Stimulated activated CD8-positive, alpha-beta memory T cell treated with anti-CD3 and anti-CD28 coated beads, Interleukin-4, amount 100 ng/mL, for 1 hour (primary cell): ENCODE results near the gene KSR2.

ENCODE experiments used
- DNase-seq, 2 donors: peaks; one replicate each; pipeline ENCODE4 v3.0.0-alpha.2; 2020; ENCODE audit warnings: low read depth in 2 of 2, low spot score in 1 of 2

KSR2 gene

DNA sequence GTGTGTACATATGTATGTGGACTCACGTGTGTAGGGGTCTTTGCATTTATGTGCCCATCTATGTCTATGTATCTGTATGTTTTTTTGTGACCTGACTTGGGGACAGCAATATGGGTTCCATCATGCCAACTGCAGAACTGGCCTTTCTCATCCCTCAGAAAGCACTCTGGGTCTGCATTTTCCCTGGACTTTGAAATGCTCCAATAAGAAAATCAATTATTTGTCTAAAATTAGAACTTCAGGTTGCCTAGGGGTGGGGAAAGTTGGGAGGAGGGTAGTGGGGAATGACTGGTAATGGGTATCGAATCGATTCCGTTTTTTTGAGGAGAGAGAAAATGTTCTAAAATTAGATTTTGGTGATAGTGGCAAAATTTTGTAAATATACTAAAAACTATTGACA is 466.6 kb downstream of the KSR2 start:
- no peak for DNase-seq

DNA sequence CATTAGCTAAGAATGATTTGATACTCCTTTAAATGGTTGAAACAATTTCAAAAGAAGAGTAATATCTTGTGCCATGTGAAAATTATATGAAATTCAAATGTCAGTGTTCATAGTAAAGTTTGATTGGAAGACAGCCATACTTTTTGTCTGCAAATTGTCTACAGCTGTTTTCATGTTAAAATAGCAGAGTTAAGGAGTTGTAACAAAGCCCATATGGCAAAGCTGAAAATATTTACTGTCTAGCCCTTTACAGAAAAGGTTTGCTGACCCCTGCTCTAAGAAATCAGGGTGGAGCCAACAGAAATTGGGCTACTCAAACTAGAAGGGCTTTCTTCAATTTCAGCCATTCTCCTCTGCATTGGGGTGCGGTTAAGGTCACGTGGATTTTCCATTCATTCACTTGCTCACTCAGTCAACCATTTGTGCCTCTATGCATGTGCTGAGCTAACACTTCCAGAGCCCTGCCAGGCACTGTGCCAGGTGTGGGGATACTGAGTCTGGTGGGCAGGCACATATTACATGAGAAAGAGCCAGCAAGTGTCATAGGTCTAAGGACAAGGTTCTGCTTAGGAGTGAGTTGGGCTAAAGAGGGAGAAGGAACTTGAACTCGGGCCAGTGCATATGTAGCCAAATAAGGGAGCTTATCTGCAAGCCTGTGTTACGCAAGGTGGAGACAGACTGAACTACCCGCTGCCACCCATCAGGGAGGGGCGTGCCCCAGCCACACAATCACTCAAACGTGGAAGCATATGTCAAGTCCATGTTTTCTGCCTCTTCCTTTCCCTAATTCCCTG is 467.5 kb downstream of the KSR2 start:
- no peak for DNase-seq

DNA sequence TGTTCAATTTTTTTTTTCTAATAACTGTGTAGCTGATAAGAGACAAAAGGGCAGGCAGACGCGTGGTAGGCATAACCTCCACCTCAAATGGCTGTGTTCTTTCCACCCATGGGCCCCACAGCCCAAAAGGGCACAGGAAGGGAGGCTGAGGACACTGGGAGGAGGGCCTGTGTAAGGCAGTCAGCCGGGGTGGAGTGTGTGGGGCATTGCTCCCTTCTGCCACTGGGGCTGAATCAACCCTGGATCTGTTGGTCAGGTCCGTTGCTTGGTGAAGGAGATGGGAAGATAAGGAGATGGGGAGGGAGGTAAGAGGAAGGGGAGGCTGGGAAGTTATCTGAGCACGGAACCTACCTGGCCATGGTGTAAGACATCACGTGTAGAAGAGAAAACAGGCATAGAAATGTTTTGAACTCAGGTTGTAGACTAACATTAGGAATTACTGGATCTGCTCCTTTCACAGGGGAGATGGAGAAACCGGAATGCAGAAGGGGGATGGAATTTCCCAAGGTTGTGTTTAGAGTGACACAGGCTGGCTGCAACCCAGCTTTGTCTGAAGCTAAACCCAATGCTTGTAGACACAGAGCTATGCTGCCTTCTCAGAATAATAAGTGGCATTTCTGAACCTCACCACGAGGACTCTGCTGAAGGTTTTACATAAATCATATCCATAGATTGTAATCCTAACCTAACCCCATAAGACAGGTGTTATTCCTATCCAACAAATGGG is 468.9 kb downstream of the KSR2 start:
- DNase-seq: no peak

DNA sequence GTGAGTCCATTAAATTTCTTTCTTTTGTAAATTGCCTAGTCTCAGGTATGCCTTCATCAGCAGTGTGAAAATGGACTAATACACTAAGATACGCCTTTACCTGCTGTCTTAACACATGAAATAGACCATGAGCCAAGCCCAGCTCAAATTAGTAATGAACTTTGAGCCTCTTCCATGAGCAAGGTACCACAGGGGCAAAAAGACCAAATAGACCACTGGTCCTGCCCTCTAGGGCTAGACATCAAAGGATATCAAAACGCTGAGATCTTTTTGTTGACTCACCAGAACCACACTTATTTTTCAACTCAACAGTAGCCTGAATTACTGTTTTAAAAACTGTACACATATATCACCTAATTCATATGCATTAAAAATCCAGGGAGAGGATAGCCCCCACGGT is 469.9 kb downstream of the KSR2 start:
- DNase-seq: no peak

DNA sequence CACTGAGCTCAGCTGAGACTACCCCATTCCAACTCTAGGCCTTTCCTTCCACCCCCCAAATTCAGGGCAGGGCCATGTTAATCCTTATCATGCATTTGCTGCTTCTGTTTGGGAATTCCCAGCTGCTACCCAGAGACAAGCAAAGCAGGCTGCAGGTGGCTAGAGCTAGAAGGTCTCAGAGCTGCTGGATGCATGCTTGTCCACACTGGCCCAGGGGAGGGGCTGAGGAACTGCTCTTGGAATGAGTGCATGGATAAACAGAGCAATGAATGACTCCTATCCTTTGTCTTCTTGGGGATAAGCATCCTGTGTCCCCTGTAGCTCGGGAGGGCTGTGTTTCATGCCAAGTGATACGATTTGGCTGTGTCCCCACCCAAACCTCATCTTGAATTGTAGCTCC is 470.5 kb downstream of the KSR2 start:
- no peak for DNase-seq

DNA sequence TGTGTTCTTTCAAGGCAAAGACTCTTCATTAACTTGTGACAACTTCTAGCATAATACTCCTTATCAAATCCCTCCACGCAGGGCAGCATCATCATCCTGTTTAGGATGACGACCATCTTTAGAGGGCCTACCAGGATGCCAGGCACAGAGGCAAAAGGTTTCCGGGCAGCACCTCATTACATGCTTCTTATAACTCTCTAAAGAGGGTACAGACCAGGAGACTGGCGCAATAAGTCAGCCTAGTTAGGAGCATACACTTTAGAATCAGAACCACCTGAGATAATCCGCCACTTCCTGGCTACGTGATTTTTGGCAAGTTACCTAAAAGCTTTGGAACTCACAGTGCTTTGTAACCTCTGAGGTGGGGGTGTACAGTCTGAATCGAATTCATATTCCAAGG is 471.4 kb downstream of the KSR2 start:
- no peak for DNase-seq

DNA sequence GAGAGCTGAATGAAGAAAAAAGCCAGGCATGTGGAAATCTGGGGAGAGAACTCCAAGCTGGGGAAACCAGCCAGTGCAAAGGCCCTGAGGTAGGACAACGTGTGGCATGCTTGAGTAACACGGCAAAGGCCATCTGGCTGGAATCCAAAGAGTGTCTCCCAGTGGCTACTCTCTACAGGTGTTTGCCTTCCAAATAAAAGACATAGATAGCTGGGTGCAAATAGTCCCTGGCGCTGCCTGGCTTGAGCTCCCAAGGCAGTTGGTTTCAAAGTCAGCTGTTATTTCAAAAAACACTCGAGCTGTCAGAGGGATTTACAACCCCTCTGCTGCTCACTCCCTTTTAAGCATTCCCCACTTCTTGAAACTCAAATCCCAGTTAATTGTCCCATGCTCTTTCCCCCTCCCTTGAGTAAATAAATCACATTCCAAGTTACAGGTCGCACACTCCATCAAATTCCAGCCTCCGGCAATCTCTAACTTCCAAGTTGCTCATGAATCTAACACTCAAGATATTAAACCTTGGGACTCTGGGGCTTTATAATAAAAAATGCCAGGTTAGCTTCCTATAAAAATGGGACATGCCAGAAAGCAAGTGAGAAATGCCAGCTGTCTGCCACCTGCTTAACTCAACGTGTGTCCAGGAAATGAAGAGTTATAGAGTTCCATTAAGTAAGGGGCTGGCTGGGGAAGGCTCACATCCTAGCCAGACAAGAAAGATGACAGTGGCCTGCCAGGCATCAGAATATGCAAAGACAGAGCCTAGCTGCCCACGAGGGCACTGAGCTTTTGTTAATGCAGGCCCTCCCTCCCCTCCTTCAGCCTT is 473.7 kb downstream of the KSR2 start:
- no peak for DNase-seq

DNA sequence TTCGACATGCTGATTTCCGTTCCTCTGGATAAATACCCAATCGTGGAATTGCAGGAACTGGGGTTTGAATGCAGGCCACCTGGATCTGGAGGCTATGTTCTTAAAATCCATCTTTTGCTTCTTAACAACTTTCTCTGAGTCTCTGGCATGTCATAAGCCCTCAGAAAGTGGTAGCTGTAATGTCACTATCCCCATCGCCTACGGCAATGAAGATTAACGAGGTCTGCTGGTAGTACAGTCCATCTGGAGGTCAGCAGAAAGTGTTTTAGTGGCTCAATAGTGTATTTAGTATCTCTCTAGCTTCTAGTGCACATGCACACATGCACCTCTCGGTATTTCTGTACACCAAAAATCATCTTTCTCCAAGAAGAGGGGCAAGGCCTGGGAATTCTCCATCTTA is 477.1 kb downstream of the KSR2 start:
- no peak for DNase-seq

DNA sequence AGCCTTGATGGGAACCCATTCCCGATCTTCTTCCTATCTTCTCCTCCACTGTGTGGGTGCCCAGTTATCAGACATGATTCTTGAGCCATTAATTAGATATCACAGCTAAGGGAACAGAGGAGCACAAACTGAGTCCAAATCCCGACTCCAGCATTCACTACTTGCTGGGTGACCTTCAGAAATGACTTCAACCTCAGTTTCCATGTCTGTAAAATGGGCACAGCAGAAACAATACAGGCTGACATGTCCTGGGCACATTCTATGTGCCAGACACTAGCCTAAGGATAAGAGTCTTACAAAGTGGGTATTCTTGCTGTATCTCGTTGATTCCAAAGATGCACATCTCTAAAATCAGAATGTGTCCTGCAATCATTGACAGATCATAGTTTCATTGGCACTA is 478.7 kb downstream of the KSR2 start:
- DNase-seq: no peak

DNA sequence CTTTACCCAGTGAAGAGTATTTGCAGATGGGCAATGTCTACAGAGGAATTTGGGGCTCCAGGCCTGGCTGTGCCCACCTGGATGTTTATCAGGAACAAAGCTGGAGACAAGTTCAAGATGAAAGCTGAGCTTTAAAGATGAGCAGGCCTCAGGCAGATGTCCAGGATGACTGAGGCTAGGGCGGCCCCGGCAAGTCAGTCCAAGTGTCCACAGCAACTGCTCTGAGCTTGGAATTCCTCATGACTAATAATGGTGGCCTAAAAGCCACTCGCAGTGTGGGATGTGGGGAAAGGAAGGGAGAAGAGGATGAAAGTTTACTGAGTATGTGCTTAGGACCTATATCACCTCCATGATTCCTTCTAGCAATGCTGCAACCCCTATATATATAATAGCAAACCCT is 479.1 kb downstream of the KSR2 start:
- no peak for DNase-seq

DNA sequence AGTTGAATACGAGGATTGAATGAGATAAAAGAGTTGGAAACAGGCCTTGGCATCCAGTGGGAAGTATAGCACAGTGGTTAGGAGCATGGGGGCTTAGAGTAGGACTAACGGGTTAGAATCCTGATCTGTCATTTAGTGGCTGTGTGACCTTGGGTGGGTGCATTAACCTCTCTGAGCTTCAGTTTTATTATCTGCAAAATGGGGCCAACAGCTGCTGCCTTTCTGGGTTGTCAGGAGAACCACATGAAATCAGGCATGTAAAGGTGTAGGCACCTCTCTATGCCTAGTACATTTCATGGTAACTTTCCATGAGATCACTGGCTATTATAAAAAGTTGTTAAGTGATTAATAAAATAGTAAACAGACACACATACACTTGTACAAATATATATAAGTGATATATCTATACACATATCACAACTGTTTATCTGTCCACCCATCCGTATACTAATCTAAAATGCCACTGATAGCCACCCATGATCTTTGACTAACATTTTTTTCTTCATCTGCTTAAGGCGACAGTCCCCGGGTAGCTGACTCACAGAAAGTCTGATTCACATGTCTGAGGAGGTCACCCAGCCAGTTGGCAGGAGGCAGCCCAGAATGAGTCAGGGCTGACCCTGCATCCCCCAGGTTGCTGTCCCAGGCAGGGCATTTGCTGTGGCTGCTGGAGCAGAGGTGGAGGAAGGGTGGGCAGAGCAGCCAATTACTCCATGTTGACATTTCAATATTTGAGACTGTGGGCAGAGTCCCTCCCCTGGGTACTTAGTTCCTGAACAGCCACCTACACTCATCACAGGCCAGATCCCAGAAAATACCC is 481.7 kb downstream of the KSR2 start:
- DNase-seq: no peak

DNA sequence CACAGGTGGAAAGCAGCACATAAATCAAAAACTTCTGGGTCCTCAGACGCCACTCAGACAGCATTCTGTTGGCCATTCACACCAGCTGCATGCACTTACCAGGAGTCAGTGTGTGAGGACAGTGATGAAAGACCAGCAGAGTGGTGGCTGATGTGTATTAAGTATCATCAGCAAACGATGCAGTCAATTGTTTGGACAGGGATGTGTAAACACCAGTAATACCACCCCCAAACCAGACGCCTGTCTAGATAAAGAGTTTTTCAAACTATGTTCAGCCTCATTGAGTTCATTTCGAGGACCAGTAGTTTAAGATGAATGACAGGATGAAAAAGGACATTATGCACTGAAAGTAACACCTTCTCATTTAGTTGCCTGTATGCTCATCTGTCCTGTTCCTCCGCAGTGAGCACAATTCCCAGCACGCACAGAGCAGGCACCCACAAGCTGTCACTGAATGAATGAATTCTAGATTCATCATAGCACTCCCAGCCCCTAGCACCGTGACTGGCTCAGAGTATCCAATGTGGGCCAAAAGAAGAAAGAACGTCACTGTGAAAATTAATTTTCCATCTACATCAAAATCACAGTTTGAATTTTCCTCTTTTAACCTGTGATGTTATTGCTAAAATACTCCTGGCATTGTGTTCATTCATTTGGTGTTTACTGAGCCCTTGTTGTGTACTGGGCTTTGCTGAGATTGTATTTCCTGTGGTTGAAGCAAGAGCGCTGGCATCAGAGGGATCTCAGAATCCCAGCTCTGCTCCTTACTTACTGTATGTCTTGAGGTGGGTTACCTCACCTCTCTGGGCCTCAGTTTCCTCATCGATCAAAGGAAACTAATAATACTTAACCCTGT is 482.6 kb downstream of the KSR2 start:
- no peak for DNase-seq

DNA sequence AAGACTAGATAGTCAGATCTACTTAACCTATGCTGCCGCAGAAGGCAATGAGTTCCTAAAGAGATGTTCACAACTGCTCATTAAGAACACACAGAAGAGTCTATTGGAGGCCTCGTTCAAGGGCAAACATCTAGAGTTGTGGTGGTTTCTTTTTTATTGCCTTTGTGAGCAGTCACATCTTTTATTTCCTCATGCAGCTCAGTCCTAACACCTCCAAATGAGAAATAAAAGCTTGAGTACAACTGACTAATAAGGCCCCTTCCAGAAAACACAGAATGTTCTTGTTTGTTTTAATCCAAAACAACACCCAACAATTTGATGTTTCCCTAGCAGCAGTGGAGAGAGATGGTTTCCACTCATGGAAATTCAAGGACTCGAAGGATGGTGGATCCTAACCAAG is 483.9 kb downstream of the KSR2 start:
- DNase-seq: no peak

DNA sequence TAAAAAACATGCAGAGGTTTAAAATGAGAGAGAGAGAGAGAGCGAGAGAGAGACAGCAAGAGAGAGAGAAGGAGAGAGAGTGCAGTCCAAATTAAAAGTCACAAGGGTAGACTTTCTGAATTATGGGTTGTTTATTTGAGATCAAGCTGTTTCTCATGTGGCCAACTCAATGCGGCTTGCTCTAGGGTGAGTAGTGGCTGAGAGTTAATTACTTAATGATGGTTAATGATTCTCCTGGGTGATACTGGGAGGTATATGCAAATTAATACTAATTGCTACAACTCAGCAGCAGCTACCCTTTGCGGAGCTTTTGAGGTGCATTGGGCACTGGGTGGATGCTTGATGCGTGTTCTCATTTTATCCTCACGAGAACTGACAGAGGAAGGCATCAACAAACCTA is 485.3 kb downstream of the KSR2 start:
- DNase-seq: no peak

DNA sequence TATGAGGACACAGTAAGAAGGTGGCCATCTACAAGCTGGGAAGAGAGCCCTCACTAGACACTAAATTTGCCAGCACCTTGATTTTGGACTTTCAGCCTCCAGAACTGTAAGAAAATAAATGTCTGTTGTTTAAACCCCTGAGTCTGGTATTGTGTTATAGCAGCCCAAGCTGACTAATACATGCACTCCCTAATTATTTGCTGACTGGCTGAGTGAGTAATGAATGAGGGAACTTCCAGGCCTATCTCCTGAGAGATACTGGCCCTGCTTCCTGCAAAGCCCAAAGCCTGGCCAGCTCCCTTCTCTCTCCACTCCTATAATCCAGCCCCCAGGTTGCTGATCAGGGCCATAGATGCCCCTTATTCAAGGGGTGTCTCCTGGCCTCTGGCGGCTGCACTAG is 487.3 kb downstream of the KSR2 start:
- no peak for DNase-seq

DNA sequence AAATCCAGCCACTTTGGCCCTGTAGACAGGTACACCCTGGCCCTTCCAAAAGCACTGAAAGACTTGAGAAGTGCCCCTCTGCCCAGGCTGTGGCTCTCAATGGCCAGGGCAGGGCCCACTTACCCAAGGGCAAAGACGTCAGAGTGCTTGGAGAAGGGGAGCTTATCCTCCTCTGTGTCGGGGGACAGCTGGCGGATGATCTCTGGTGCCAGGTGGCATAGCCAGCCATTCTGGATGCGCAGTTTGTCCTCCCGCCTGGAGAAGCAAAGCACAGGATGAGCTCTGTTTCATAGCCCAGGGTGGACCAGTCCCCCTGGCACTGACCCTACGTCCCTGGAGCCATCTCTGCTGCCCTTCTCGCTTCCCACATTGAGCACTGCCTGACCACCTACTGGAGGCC is 492.4 kb downstream of the KSR2 start:
- no peak for DNase-seq

DNA sequence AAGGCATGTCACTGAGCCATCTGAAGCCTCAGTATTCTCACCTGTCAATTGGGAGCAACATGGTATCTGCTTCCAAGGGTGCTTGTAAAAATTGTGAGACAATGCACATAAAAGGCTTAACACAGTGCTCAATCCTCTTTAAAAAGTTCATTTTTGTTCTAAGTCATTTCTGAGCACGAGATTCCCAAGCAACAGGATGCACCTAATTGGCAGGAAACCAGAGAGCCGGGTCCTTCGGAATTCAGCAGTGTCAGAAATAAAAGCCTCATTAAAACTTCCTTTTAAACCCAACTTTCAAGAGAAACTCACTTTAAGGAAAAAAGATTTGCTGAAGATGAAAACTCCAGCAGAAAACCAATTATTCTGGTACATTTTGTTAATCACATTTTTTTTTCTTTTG is 494.9 kb downstream of the KSR2 start:
- DNase-seq: no peak

DNA sequence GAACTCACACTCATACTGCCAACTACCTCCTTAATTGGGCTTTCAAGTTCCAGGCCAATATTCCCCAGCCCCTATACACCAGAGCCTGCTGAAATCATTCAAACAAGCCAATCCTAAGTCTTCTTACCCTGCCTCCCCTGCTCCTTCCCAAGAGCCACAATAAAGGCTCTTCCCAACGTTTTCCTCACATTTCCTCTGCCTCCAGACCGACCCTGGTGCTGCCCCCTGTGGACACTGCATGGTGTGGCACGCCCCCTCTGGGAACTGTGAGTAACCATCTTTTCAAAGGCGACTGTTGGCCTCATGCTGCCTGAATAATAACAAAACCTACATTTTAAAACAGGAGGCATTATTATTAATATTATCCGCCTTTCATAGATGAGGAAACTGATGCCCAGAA is 495.8 kb downstream of the KSR2 start:
- DNase-seq: no peak

DNA sequence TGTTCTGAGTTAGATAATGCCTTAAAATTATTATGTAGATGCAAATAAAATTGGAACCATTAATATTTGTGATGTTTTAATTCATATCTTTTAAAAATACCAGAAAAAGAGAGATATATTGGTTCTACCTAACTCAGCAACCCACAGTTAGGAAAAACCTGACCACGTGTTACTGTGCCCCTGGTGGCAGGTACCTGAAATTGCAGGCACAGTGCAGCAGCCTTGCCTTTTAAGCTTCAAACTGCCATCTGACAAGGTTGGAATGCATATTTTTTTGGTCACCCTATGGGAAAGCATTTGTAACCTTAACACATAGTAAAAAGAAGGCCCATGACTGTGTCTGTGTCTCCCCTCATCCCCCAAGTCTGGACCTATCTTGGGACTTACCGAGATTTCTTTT is 498.0 kb downstream of the KSR2 start:
- DNase-seq: no peak

DNA sequence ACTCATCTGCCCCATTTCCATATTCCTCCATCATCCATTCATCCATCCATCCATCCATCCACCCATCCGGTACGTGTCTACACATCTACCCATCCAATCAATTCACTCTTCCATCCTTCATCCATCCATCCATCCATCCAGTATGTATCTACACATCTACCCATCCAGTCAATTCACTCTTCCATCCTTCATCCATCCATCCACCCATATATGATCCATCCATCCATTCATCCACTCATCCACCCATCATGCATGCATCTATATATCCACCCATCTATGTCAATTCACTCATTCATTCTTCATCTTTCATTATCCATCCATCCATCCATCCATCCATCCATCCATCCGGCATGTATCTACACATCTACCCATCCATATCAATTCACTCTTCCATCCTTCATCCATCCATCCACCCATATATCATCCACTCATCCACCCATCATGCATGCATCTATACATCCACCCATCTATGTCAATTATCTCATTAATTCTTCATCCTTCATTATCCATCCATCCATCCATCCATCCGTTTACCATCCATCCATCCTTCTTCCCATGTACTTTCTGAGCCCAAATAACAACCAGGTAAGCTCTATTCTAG is 498.8 kb downstream of the KSR2 start:
- DNase-seq: no peak
